ENCODE measurements around the gene CLTB.

The CLTB gene

DNA sequence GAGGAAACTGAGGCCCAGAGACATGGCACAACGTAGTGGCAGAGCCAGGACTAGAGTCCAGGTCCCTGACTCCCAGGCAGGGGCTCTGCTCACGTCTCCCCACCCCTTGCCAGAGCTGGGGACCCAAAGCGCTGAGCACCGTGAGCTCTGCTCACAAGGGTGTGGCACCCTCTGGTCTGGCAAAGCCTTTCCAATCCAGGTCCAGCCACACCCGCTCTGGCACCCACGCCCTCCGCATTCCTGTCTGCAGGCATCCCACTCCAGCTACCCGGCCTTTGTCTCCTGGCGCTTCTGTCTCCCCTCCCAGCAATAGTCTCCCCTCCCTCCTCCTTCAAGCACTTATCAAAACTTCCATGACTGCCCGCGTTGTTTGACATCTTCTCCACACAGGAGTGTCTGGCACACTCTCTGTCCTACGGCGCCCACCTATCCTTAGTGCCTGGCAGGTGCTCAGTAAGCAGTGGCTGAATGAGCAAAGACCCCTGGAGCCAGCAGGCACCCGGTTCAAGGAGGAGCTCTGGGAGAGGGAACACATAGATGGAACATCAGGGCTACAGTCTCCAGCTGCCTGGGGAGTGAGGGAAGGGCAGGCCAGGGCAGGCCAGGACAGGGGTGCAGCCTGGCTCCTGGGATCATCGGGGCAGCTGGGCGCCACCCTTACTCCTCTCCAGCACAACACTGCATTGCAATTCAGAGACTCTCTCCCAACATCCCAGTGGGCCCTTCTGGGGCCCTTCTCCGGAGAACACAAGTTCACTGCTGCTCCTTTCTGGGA, 15.8 kb downstream of the CLTB start:
- no peak for DNase-seq

DNA sequence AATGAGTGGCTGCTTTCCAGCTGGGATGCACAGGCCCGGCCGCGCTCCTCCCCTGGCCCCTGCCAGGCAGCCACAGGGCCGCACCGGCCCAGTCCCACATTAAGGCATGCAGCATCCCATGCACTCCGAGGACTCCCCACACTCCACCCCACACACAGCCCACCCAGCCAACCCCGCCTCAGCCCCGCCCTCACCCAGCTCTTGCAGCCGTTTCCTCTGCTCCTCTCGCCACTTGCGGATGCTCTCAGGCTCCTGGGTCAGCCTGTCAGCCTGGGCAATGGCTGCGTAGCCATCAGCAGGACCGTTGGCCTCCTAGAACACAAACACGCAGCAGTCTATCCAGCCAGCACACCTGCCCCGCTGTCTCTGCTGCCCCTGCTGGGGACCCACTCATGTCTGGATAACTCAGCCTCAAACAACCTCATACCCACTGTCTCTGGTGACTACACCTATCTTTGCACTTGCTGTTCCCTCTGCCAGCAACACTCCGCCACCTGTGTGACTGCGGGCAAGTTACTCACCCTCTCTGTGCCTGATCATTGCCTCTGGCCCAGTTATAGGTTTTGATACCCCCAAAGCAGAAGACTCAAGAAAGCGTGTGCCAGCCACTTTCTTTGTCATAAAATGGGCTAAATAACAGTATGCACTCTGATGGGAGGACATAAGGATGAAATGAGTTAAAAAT, 18.5 kb downstream of the CLTB start:
- DNase-seq, result no peak

GRCh38 chr5:176396330-176396729, 20.0 kb downstream of the CLTB start:
- DNase-seq, result no peak

GRCh38 chr5:176394881-176395675, 21.3 kb downstream of the CLTB start:
- no peak for DNase-seq

GRCh38 chr5:176394096-176394495, 22.2 kb downstream of the CLTB start:
- DNase-seq, result no peak

GRCh38 chr5:176392526-176392925, 23.8 kb downstream of the CLTB start:
- DNase-seq, result no peak

GRCh38 chr5:176391999-176392398, 24.3 kb downstream of the CLTB start:
- DNase-seq, result no peak

DNA sequence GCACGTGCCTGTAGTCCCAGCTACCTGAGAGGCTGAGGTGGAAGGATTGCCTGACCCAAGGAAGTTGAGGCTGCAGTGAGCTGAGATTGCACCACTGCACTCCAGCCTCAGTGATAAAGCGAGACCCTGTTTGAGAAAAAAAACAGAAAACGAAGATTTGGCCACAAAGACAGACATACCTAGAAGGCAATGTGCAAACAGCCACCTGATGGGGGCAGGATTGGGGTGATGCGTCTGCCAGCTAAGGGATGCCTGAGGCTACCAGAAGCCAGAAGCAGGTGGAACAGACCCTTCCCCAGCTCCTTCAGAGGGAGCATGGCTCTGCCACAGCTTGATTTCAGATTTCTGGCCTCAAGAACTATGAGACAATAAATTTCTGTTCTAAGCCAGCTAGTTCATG, 24.9 kb downstream of the CLTB start:
- no peak for DNase-seq

GRCh38 chr5:176389135-176390123, 26.9 kb downstream of the CLTB start:
- no peak for DNase-seq

- DNase-seq, result peak; percentile 99
Observed at GRCh38 chr5:176388444-176389134, 27.8 kb downstream of the CLTB start, which contains the start of the genes HIGD2A and NOP16. TSS of gene HIGD2A (plus strand) at chr5:176388751. CDS start at chr5:176388820, 69 bp downstream. TSS of gene NOP16 (minus strand) at chr5:176388598. CDS start at chr5:176388539, 59 bp downstream.

- DNase-seq, result no peak
Observed at GRCh38 chr5:176388003-176388443, 28.3 kb downstream of the CLTB start.

DNA sequence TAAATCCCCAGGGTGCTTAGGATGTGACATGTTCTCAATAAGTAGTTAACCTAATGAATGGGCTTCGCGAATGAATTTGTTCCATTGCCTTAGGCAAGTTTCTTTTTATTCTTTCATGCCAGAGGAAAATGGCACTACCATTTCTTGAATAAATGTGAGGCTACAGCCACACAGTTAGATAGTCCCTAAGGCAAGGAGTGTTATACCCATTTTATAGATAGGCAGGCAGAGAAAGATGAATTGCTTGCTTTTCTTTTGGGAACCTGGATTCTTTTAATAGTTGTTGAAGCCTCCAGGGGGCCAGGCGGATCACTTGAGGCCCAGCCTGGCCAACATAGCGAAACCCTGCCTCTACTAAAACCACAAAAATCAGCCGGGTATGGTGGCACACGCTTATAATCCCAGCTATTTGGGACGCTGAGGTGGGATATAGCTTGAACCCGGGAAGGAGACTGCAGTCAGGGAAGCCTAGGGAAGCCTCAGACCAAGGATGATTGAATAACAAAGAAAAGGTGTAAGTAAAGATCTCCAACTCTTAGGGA, 28.9 kb downstream of the CLTB start:
- DNase-seq, result no peak

- no peak for DNase-seq
Observed at GRCh38 chr5:176386491-176386890, 29.8 kb downstream of the CLTB start.

DNA sequence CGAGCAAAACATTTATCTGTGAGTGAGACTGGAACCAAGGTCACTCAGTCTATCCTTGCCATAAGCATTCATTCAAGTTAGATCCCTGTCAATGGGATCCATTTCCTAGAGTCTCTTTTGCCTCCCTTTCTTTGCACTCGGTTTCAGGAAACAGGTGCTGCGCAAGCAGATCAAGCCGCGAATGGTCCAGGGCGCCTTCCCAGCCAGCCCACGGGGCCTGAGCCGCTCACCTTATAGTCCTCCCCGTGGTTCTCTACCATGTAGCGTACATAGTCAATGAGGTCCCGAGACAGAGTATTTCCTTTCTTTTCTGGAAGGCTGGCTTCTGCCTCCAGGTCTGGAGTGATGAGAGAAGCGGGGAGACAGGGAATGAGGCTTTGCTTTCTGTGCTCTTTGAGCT, 31.3 kb downstream of the CLTB start:
- DNase-seq, result no peak

- DNase-seq, result no peak
Observed at GRCh38 chr5:176384366-176384930, 31.9 kb downstream of the CLTB start.

GRCh38 chr5:176383961-176384360, 32.4 kb downstream of the CLTB start:
- DNase-seq, result no peak

DNA sequence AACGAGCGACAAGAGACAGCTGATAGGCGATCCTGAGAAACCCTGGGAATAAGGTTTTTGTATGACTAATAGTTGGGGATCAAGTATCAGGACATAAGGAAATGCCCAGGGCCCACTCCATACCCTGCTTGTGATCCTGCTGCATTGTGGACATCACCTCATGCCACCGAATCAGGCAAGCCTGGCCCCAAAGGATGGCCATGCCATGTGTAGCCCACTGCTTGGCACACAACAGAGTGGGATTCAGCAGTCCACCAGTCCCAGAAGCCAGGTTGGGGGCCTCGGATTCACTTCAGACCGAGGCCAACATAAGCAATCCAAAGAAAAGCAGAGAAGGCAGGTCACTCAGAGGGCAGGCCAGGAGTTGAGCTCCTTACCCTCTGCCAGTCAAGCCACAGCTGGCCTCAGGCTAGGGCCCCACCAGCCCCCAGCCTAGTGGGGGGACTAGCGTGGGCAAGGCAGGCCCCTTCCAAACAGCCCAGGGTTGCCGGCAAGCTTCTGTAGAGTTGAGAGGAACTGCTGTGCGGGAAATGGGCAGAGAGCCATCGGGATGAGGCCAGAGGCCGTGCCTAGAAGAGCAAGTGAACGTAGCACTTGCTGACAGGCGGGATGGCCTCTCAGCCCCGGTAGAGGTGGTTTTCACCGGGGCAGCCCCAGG, 33.0 kb downstream of the CLTB start:
- no peak for DNase-seq

DNA sequence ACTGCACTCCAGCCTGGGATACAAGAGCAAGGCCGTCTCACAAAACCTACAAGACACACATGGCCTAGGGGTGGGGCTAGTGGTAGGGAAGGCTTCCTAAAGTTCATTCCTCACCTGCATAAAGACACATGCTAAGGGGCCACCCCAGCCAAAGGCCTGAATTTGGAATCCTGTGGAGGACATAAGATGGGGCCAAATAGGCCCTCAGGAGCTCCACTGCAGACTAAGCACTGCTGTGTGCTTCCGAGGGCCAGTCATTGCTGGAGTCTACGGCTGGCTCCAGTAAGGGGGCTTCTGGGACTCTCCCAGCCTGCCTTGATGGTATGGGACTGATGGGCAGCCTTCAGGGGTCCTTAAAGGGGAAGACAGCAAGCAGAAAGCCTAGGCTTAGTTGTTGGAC, 33.6 kb downstream of the CLTB start:
- no peak for DNase-seq

DNA sequence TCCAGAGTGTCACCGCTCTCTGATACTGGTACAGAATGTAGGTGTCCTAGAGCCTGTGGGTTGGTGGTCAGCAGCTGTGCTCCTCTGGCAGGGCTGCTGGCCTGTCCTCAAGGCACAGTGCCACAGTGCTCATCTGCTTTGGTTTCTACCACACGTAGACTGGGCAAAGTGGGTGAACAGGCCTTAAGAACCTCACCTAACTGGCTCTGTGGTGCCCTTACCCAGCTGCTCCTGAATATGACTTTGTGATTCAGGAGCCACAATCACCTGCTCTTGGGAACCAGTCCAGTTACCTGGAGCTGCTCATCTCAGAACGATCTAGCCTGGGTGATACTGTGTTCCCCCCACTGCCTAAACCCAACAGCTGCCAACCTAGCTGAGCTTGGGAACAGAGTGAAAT, 34.4 kb downstream of the CLTB start:
- DNase-seq, result no peak

- DNase-seq, result no peak
Observed at GRCh38 chr5:176381423-176381822, 34.9 kb downstream of the CLTB start.
